Measurements from ENCODE around the gene ATN1.

The ATN1 gene

GRCh38 chr12:6955108-6956020 is 27.6 kb downstream of the ATN1 start:
- no peak for DNase-seq (ENCODE audit: low read depth)
- H3K4me3 ChIP-seq (ENCODE audit: low read length) = no peak overlapping the region
- no peak for TF ChIP-seq CTCF (conservative IDR thresholded peaks at IDR 0.05; ENCODE audit: low read length)

- DNase-seq (ENCODE audit: low read depth) = no peak
- H3K4me3 ChIP-seq (ENCODE audit: low read length) = no peak overlapping the region
- no peak for TF ChIP-seq CTCF (conservative IDR thresholded peaks at IDR 0.05; ENCODE audit: low read length)
These were observed 28.4 kb downstream of the ATN1 start for GRCh38 chr12:6956021-6956727.

- TF ChIP-seq CTCF (conservative IDR thresholded peaks at IDR 0.05; ENCODE audit: low read length) = no peak
- no peak for DNase-seq (ENCODE audit: low read depth)
- no peak overlapping the region for H3K4me3 ChIP-seq (ENCODE audit: low read length)
These were observed 29.5 kb downstream of the ATN1 start for GRCh38 chr12:6957151-6957701.

- no peak for DNase-seq (ENCODE audit: low read depth)
- H3K4me3 ChIP-seq (ENCODE audit: low read length) = no peak overlapping the region
- no peak for TF ChIP-seq CTCF (conservative IDR thresholded peaks at IDR 0.05; ENCODE audit: low read length)
These were observed 30.2 kb downstream of the ATN1 start for GRCh38 chr12:6957741-6958608.

GRCh38 chr12:6958609-6959057 is 30.9 kb downstream of the ATN1 start:
- no peak for DNase-seq (ENCODE audit: low read depth)
- TF ChIP-seq CTCF (conservative IDR thresholded peaks at IDR 0.05; ENCODE audit: low read length) = no peak
- no peak overlapping the region for H3K4me3 ChIP-seq (ENCODE audit: low read length)

GRCh38 chr12:6959058-6959804 is 31.5 kb downstream of the ATN1 start:
- no peak for DNase-seq (ENCODE audit: low read depth)
- H3K4me3 ChIP-seq (ENCODE audit: low read length) = no peak overlapping the region
- no peak for TF ChIP-seq CTCF (conservative IDR thresholded peaks at IDR 0.05; ENCODE audit: low read length)
